Neural crest cell (in vitro differentiated cells): ENCODE measurements around the gene RGS19. TPM values are rescaled to one million over a fixed set of nuclear protein-coding genes. Genes with fewer than 3 reads are reported as not detected.
A peak's percentile ranks its signal among the peaks of the same experiment; 100 is the strongest.

Source experiments
- DNase-seq: peaks from one replicate; pipeline ENCODE4 v3.0.0; 2021; ENCODE audit warnings: low read depth, mixed read lengths, low spot score
- H3K27ac Mint-ChIP-seq: one replicate; pipeline ENCODE4 v1.8.0; 2021; ENCODE audit warnings: mild to moderate bottlenecking, mixed read lengths; ENCODE audit not compliant: unreplicated experiment
- H3K27me3 Mint-ChIP-seq: 2 replicates; pipeline ENCODE4 v1.8.0; 2021; ENCODE audit warnings: low read depth, mild to moderate bottlenecking, mixed read lengths
- H3K36me3 Mint-ChIP-seq: 2 replicates; pipeline ENCODE4 v1.8.0; 2021; ENCODE audit warnings: low read depth, mild to moderate bottlenecking, mixed read lengths
- H3K4me1 Mint-ChIP-seq: 2 replicates; pipeline ENCODE4 v1.8.0; 2021; ENCODE audit warnings: mixed read lengths
- H3K4me3 Mint-ChIP-seq: one replicate; pipeline ENCODE4 v1.8.0; 2021; ENCODE audit warnings: mild to moderate bottlenecking, mixed read lengths
- H3K9me3 Mint-ChIP-seq: 2 replicates; pipeline ENCODE4 v1.8.0; 2021; ENCODE audit warnings: mixed read lengths
- CTCF ChIP-seq: fragments of 200-600 bp; sonication (generic); conservative IDR thresholded peaks from 2 replicates; pipeline ENCODE4 v1.5.0; 2021; ENCODE audit warnings: antibody characterized with exemption, mild to moderate bottlenecking
- total RNA-seq: library from RNA; stranded (reverse); gene quantifications from 2 replicates; pipeline ENCODE4 v1.2.1, GENCODE V29; 2021

RGS19 gene
- total RNA-seq, 1 donor from 2014 or later = 11.7 TPM

- Mint-ChIP-seq H3K27ac (no peak overlapping the region), H3K4me1 (peaks cover 4% of the 10 kb centered on the region), H3K4me3 (peak overlapping the region; percentile 46), H3K27me3 (peaks cover 85% of the 10 kb centered on the region), H3K36me3 (no peaks in the 10 kb centered on the region), H3K9me3 (no peaks in the 10 kb centered on the region)
- no peak for DNase-seq
- TF ChIP-seq CTCF = no peak
Measured at GRCh38 chr20:64040231-64041039, 38.9 kb downstream of the RGS19 start.

- no peak for TF ChIP-seq CTCF
- Mint-ChIP-seq H3K4me1 (peaks cover 4% of the 10 kb centered on the region), H3K4me3 (peak overlapping the region; percentile 67), H3K36me3 (no peaks in the 10 kb centered on the region), H3K27me3 (peaks cover 82% of the 10 kb centered on the region), H3K9me3 (no peaks in the 10 kb centered on the region), H3K27ac (no peak overlapping the region)
- DNase-seq = no peak
Measured at GRCh38 chr20:64039293-64040160, 39.8 kb downstream of the RGS19 start.

GRCh38 chr20:64038565-64039292, 40.6 kb downstream of the RGS19 start:
- Mint-ChIP-seq H3K27ac (no peak overlapping the region), H3K4me3 (peak overlapping the region; percentile 57), H3K4me1 (peaks cover 4% of the 10 kb centered on the region), H3K36me3 (no peaks in the 10 kb centered on the region), H3K9me3 (no peaks in the 10 kb centered on the region), H3K27me3 (peaks cover 74% of the 10 kb centered on the region)
- DNase-seq = peak; percentile 71
- TF ChIP-seq CTCF = peak; percentile 72

- no peak for DNase-seq
- Mint-ChIP-seq H3K36me3 (no peaks in the 10 kb centered on the region), H3K4me1 (peaks cover 4% of the 10 kb centered on the region), H3K27me3 (peaks cover 69% of the 10 kb centered on the region), H3K9me3 (no peaks in the 10 kb centered on the region), H3K4me3 (no peak overlapping the region), H3K27ac (no peak overlapping the region)
- TF ChIP-seq CTCF = no peak
Measured at GRCh38 chr20:64038224-64038564, 41.1 kb downstream of the RGS19 start.

GRCh38 chr20:64037498-64038213, 41.7 kb downstream of the RGS19 start:
- Mint-ChIP-seq H3K27me3 (peaks cover 65% of the 10 kb centered on the region), H3K4me1 (peaks cover 4% of the 10 kb centered on the region), H3K36me3 (no peaks in the 10 kb centered on the region), H3K27ac (no peak overlapping the region), H3K4me3 (no peak overlapping the region), H3K9me3 (no peaks in the 10 kb centered on the region)
- no peak for DNase-seq
- no peak for TF ChIP-seq CTCF
